AG10803 (cell line): ENCODE results near the gene CBR3.

Experiments used
- DNase-seq: peaks from one replicate; pipeline ENCODE4 v3.0.0; 2010; ENCODE audit warnings: low read depth
- H3K4me3 ChIP-seq: 2 replicates; pipeline ENCODE4 v1.5.1; 2011; ENCODE audit warnings: mild to moderate bottlenecking, low read length, control low read depth
- TF ChIP-seq, protein P1 (sequence below): conservative IDR thresholded peaks from 2 replicates; pipeline ENCODE4 v1.5.1; 2011; ENCODE audit warnings: mild to moderate bottlenecking, low read length, control low read depth, inconsistent platforms

CBR3 gene

DNA sequence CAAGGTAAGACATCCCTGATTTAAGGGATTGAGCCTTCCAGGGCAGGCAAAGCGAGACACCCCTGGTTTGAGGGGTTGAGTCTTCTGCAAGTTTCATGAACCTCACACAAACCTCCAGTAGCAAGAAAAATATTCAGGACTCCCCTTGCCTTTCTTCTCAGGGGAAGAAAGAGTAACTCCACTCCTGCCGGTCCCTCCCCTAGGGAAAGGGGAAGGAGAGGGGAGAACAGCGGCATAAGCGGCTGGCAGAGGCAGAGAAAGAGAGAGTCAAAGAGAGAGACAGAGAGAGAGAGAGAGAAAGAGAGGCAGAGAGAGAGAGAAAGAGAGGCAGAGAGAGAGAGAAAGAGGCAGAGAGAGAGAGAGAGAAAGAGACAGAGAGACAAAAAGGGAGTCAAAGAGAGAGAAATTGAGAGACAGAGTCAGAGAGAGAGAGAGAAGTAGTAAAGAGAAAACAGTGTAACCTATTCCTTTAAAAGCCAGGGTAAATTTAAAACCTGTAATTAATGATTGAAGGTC is 29.5 kb upstream of the CBR3 start:
- TF ChIP-seq, protein P1, sequence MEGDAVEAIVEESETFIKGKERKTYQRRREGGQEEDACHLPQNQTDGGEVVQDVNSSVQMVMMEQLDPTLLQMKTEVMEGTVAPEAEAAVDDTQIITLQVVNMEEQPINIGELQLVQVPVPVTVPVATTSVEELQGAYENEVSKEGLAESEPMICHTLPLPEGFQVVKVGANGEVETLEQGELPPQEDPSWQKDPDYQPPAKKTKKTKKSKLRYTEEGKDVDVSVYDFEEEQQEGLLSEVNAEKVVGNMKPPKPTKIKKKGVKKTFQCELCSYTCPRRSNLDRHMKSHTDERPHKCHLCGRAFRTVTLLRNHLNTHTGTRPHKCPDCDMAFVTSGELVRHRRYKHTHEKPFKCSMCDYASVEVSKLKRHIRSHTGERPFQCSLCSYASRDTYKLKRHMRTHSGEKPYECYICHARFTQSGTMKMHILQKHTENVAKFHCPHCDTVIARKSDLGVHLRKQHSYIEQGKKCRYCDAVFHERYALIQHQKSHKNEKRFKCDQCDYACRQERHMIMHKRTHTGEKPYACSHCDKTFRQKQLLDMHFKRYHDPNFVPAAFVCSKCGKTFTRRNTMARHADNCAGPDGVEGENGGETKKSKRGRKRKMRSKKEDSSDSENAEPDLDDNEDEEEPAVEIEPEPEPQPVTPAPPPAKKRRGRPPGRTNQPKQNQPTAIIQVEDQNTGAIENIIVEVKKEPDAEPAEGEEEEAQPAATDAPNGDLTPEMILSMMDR, result no peak
- H3K4me3 ChIP-seq, result no peak overlapping the region
- DNase-seq, result no peak

DNA sequence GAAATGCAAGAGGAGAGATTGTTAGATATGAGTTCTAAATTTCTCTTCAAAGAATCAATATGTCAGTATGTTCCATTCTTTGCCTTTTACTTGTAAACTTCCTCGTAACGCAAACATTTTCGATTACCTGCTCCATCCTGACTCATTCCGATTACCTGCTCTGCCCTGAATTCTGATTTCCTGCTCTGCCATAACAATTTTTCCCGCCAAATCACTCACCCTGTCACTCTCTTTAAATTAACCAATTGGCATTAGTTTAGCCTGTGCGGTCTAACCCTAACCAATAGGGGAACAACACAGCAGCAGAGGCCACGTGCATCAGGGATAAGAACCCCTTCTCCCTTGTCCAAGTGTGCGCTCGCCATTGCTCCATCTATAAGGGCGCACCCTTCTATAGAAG is 25.0 kb upstream of the CBR3 start:
- DNase-seq, result no peak
- TF ChIP-seq, protein P1, result no peak
- no peak overlapping the region for H3K4me3 ChIP-seq

GRCh38 chr21:36111238-36111637 is 23.6 kb upstream of the CBR3 start:
- no peak for DNase-seq
- no peak overlapping the region for H3K4me3 ChIP-seq
- TF ChIP-seq, protein P1, result no peak

DNA sequence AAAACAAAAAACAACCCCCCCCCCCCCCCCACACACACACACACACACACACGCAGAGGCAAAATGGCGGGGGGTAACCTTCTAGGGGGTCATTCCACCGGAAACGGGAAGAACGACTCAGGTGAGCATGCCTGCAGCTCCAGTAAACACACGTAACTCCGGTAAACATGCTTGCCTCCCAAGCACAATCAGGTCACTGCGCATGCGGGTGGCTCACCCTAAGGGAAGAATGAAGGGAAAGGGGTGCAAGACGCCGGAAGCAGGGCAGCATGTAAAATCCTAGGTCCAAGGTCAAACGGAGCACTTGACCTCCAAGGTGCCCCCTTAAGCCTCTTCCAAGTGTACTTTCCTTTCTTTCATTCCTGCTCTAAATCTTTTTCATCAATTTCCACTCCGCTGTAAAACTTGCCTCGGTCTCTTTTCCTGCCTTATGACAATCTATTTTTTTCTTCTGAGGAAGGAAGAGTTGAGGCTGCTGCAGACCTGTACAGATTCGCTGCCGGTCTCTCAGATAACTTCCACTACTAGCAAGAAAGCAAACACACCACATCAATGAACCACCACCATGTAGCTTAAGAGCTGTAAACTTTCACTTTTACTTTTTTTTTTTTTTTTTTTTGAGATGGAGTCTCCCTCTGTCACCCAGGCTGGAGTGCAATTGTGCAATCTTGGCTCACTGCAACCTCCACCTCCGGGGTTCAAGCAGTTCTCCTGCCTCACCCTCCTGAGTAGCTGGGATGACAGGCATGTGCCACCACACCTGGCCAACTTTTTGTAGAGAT is 21.0 kb upstream of the CBR3 start:
- DNase-seq, result no peak
- TF ChIP-seq, protein P1, result no peak
- peak overlapping the region; percentile 43 for H3K4me3 ChIP-seq

DNA sequence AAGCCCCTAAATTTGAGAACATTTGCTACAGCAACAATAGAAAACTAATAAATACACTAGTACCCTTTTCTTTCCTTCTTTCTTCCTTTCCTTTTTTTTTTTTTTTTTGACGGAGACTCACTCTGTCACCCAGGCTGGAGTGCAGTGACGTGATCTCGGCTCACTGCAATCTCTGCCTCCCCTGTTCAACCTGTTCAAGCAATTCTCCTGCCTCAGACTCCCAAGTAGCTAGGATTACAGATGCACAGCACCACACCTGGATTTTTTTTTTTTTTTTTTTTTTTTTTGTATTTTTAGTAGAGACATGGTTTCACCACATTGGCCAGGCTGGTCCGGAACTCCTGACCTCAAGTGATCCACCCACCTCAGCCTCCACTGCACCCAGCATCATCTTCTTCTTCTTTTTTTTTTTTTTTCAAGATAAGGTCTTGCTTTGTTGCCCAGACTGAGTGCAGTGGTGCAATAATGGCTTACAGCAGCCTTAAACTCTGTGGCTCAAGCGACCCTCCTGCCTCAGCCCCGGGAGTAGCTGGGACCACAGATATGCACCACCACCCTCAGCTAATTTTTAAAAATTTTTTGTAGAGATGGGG is 19.6 kb upstream of the CBR3 start:
- no peak for DNase-seq
- TF ChIP-seq, protein P1, result no peak
- H3K4me3 ChIP-seq, result no peak overlapping the region

GRCh38 chr21:36117286-36117741 is 17.6 kb upstream of the CBR3 start:
- TF ChIP-seq, protein P1, result no peak
- no peak for DNase-seq

DNA sequence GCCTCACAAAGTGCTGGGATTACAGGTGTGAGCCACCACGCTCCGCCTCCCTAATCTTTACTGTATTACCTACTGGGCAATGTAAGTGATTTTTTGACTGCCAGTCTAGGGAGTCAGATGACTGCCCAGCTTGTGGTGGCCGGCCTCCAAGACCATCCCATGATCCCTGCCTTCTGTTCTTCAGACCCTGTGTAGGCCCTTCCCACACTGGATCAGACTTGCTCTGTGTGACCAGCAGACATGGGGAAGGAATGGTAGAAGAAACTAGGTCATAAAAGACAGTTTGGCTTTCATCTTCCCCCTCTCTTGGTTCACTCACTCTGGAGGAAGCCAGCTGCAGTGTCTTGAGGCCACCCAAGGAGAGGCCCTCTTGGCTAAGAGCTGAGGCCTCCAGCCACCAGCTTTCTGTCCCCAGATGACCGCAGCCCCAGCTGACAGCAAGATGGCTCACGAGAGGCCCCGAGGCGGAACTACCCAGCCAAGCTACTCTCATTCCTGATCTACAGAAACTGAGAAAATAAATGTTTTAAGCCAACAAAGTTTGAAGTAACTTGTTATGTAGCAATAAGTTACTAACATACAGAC is 14.5 kb upstream of the CBR3 start:
- H3K4me3 ChIP-seq, result no peak overlapping the region
- peak; percentile 80 for DNase-seq
- TF ChIP-seq, protein P1, result no peak

More at GRCh38 chr21:36117286-36117741, 17.6 kb upstream of the CBR3 start:
- no peak overlapping the region for H3K4me3 ChIP-seq
